Fibroblast of lung (primary cell): ENCODE results near the gene ZFYVE28.

Experiments used
- EZH2 ChIP-seq: IDR thresholded peaks from 2 replicates; pipeline ENCODE4 v1.5.1; 2012; ENCODE audit warnings: low read length, control low read depth, mild to moderate bottlenecking; ENCODE audit errors: missing control alignments
- TF ChIP-seq, protein P1 (sequence below), 2 donors: IDR thresholded peaks in 1 of 2; conservative IDR thresholded peaks in 1 of 2; 1 replicate in 1 of 2; 2 replicates in 1 of 2; pipeline ENCODE4 v1.5.1; 2011 to 2012; ENCODE audit warnings: low read length in 2 of 2, control low read depth in 1 of 2, inconsistent platforms in 1 of 2, low read depth in 1 of 2, mild to moderate bottlenecking in 1 of 2

DNA sequence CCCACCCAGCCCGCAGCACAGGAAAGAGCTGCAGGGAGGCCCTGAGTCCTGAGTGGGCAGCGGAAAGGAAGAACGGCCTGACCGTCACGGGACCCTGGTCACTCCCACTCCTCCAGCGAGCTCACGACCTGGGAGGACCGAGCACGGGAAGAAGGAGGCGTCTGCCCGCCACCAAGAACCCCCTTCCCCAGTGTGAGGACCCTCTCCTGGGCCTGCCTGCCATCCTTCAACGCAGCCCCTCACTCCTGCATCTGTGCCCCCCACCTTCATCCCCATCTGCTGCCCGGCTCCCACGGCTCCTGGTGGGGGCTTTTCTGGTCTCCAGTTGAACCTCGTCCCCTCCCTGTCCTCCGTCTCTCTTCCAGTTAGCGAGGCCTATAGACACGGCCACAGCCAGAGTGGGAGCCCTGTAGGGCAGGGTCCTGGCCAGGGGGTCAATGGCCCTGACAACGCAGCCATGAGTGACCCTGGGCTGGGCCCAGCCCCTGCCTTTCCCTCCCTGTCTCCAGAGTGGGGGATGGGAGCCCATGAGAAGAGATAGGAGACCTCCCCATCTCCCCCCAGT is 115.2 kb downstream of the ZFYVE28 start:
- TF ChIP-seq, protein P1, sequence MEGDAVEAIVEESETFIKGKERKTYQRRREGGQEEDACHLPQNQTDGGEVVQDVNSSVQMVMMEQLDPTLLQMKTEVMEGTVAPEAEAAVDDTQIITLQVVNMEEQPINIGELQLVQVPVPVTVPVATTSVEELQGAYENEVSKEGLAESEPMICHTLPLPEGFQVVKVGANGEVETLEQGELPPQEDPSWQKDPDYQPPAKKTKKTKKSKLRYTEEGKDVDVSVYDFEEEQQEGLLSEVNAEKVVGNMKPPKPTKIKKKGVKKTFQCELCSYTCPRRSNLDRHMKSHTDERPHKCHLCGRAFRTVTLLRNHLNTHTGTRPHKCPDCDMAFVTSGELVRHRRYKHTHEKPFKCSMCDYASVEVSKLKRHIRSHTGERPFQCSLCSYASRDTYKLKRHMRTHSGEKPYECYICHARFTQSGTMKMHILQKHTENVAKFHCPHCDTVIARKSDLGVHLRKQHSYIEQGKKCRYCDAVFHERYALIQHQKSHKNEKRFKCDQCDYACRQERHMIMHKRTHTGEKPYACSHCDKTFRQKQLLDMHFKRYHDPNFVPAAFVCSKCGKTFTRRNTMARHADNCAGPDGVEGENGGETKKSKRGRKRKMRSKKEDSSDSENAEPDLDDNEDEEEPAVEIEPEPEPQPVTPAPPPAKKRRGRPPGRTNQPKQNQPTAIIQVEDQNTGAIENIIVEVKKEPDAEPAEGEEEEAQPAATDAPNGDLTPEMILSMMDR (conservative IDR thresholded peaks at IDR 0.05 in 1 of 2, IDR thresholded peaks at IDR 0.05 in 1 of 2; ENCODE audit: low read depth in 1 of 2, low read length in 2 of 2) = no peak
- no peak for TF ChIP-seq EZH2
